ENCODE data around the gene CD302.

- TF ChIP-seq, protein P1, sequence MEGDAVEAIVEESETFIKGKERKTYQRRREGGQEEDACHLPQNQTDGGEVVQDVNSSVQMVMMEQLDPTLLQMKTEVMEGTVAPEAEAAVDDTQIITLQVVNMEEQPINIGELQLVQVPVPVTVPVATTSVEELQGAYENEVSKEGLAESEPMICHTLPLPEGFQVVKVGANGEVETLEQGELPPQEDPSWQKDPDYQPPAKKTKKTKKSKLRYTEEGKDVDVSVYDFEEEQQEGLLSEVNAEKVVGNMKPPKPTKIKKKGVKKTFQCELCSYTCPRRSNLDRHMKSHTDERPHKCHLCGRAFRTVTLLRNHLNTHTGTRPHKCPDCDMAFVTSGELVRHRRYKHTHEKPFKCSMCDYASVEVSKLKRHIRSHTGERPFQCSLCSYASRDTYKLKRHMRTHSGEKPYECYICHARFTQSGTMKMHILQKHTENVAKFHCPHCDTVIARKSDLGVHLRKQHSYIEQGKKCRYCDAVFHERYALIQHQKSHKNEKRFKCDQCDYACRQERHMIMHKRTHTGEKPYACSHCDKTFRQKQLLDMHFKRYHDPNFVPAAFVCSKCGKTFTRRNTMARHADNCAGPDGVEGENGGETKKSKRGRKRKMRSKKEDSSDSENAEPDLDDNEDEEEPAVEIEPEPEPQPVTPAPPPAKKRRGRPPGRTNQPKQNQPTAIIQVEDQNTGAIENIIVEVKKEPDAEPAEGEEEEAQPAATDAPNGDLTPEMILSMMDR (conservative IDR thresholded peaks at IDR 0.05; ENCODE audit: low read depth, low read length), result no peak
- no peak for TF ChIP-seq EZH2 (IDR thresholded peaks at IDR 0.05; ENCODE audit: low read length, unreplicated experiment)
Observed at GRCh38 chr2:159720676-159721075, 77.3 kb downstream of the CD302 start.
